Vagina (tissue), 2 donors: ENCODE data around the gene TAAR6.
"Not testable (repeated sequence)": the region's sequence is repeated elsewhere in the genome, so short reads cannot be mapped to it uniquely, and the experiment has no call there.

Experiments
- CTCF ChIP-seq, 3 experiments: fragments of 450-650 bp in 2 of 3; fragments of 200-600 bp in 1 of 3; sonication (generic) in 1 of 3; IDR thresholded peaks; one replicate each; pipeline ENCODE4 v1.5.1; 2017 to 2019; ENCODE audit warnings: antibody characterized with exemption in 3 of 3, mild to moderate bottlenecking in 2 of 3, moderate library complexity in 2 of 3
- POLR2A ChIP-seq, 2 donors: fragments of 450-650 bp; IDR thresholded peaks; one replicate each; pipeline ENCODE4 v1.6.1; 2017; ENCODE audit warnings: antibody characterized with exemption in 2 of 2, mild to moderate bottlenecking in 2 of 2, moderate library complexity in 2 of 2

- not testable (repeated sequence) for TF ChIP-seq CTCF, POLR2A (IDR thresholded peaks at IDR 0.05)
Measured at GRCh38 chr6:132560087-132560486, 10.0 kb upstream of the TAAR6 start.
